ENCODE measurements around the gene VKORC1. TPM values are rescaled to one million over a fixed set of nuclear protein-coding genes. Genes with fewer than 3 reads are reported as not detected.
"Not testable (repeated sequence)": the region's sequence is repeated elsewhere in the genome, so short reads cannot be mapped to it uniquely, and the experiment has no call there.

The VKORC1 gene
- 89.1 and 128 TPM in 2 replicates for total RNA-seq

DNA sequence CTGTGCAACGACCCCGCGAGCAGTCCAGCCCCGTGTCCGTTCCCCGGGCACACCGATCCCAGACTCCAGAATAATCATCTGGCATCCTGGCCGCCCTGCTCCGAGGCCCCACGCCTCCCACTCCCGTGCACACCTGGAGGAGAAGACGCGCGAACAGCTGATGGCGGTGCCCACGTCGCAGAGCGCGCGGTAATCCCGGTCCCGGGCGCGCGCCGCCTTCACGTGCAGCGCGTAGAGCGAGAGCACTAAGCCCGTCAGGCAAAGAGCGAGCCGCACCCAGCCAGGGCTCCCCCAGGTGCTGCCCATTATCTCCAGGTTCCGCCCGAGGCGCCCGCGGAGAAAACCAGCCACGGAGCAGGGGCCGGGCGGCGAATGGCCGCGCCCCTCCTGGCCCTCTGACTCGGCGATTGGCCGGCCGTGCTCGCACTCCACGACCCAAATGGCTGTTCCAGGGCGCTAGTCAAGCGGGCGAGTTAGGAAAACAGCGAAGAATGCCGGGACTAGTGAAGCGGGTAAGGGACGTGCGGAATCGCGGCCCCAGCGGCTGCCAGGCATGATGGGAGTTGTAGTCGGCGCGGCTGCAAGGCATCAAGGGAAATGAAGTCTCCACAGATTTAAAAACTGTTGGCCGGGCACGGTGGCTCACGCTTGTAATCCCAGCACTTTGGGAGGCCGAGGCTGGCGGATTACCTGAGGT is at the start of gene VKORC1:
Gene VKORC1, minus strand, starts transcription at position 374 of the 697 bp plus-strand sequence. Its CDS starts 68 bp downstream, at position 306.
- DNase-seq (ENCODE audit: low read depth): peak; percentile 93

- no peak for DNase-seq (ENCODE audit: low read depth)
Observed at GRCh38 chr16:31143694-31144148, 49.1 kb upstream of the VKORC1 start.

GRCh38 chr16:31143011-31143693 is 48.6 kb upstream of the VKORC1 start:
- DNase-seq (ENCODE audit: low read depth): no peak

- peak; percentile 92 for DNase-seq (ENCODE audit: low read depth)
Observed at GRCh38 chr16:31142109-31143010, 47.8 kb upstream of the VKORC1 start.

DNA sequence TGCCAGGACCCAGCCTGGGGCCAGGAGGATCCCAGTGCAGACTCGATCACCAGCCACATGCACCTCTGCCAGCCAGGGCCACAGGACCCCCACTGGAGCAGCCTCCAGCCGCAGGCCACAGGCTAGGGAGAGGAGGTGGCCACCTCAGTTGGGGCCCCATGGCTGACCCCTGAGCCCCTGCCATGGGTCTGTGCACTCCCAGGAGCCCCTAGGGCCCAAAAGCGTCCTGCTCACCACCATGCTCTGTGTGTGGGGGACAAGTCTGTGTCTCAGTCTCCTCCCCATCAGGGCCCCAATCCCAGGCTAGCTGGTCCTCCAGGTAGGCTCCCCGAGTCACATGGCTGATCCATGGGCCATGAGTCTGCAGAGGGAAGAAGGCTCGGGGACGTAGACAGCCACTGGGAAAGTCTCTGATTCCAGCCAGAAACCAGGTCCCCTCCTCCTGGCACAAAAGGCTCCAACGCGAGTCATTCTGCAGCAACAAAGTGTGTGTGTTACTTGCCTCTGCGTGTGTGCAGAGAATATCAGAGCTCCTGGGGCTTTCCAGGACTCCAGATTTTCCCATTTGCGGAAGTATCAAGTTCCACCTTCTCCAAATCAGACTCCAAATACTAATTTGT is 47.0 kb upstream of the VKORC1 start:
- DNase-seq (ENCODE audit: low read depth): peak; percentile 74

DNA sequence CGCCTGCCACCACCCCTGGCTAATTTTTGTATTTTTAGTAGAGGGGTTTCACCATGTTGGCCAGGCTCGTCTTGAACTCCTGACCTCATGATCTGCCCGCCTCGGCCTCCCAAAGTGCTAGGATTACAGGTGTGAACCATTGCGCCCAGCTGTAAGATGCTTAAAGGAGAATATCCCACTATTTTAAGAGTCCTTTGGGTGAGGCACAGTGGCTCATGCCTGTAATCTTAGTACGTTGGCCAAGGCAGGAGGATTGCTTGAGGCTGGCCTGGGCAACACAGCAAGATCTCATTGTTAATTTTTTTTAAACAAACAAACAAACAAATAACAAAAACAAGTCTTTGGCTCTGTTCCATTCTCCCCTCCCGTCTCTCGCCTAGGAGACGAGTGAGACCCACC is 46.5 kb upstream of the VKORC1 start:
- DNase-seq (ENCODE audit: low read depth): not testable (repeated sequence)

DNA sequence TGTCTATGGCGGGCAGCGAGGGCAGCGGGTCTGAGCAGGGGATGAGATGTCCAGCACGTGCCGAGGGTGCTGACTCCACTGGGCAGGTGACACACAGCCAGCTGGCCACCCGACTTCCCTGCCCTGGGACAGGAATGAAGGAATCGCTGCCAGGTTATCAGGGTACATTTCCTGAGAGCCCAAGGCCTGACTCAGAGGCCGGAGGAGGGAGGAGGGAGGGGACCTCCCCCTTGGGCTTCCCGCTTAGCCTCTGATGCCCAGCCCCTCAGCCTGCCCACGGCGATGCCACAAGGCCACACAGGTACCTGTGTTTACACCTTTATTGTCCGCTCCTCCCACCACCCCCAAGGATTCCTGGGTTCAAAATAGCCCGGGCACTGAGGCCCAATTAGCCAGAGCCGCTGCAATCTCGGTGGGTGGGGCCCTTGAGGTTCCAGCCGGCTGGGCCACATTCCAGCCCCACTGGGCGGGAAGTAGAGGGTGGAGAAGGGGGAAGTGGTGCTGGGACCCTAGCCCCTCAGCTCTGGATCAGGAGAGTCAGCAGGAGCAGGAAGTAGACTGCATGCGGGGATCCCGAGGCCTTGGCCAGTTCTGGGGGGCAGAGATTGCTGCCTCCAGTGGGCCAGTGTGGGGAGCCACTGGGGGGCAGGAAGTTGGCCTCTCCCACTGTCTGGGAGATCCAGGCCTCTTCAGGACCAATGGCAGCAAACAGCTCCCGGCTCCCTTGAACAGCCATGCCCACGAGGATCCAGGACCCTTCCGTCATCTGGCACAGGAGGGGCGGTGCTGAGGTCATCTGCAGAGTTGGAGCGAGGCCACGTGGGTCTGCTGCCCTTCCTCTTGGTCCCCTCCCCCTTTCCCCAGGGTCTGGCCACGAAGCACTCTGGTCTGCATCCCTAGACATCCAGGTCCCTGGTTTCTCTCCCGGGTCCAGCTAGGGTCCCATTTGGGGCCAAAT is 44.3 kb upstream of the VKORC1 start:
- peak; percentile 78 for DNase-seq (ENCODE audit: low read depth)

DNA sequence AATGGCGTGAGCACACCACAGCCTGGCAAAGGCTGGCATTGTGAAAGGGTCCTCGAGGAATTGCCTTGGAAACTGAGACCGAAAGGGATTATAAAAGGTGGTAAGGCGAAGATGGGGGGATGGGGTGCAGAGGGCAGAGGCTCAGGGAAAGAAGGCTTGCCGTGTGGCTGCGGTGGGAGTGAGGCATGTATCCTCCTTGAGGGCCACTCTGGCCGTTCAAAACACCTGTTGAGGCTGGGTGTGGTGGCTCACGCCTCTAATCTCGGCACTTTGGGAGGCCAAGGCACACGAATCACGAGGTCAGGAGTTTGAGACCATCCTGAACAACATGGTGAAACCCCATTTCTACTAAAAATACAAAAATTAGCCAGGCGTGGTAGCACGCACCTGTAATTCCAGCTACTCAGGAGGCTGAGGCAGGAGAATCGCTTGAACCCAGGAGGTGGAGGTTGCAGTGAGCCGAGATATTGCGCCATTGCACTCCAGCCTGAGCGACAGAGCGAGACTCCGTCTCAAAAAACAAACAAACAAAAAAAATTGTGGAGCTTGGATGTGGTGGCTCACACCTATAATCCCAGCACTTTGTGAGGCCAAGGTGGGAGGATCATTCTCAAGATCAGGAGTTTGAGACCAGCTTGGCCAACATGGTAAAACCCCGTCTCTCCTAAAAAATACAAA is 42.4 kb upstream of the VKORC1 start:
- DNase-seq (ENCODE audit: low read depth): not testable (repeated sequence)

- no peak for DNase-seq (ENCODE audit: low read depth)
Observed at GRCh38 chr16:31136287-31136662, 41.7 kb upstream of the VKORC1 start.

GRCh38 chr16:31135535-31136286 is 41.1 kb upstream of the VKORC1 start, which contains the start of gene PRSS8:
Gene PRSS8 (minus strand): TSS chr16:31135727. CDS start chr16:31135498, 229 bp downstream.
- no peak for DNase-seq (ENCODE audit: low read depth)

- DNase-seq (ENCODE audit: low read depth): peak; percentile 38
Observed at GRCh38 chr16:31134625-31135534, 40.3 kb upstream of the VKORC1 start.

DNA sequence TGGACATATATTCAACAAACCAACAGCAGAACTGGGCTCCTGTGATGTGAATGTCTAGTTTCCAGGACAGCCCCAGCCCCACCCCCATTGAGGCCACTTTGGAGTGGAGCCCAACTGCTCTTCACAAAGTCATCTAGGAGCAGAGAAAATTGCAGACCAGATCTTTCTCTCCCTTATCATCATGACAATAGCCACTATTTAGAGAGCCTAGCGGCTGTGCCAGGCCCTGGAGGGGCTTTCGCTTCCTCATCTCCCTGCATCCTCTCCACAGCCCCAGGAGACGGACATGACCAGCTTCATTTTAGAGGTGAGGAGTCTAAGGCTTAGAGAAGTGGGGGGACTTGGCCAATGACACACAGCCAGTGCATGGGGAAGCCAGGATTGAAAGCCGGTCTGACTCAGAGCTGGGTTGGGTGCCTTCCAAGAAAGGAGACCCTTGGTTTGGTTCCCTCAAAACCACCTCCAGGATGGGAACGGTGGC is 39.5 kb upstream of the VKORC1 start:
- peak; percentile 34 for DNase-seq (ENCODE audit: low read depth)

DNA sequence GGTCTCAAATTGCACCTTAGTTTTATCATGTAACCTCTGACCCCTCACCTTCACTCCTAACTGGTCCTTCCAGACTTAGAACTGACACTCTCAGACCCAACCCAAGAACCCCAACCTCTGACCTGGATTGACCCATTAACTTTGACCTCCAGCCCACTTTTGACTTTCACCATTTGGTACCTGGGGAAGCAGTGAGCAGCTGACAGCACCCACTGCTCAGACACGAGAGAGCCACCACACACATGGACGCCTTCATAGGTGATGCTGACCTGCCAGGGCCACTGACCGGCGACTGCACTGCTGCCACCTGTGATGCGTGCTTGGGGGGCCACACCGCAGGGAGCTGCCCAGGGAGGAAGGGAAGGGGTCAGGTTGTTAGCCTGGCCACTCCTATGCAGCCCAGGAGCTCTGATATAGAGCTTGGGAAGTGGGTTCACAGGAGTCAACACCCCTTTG is 38.5 kb upstream of the VKORC1 start:
- DNase-seq (ENCODE audit: low read depth): no peak

- DNase-seq (ENCODE audit: low read depth): no peak
Observed at GRCh38 chr16:31132303-31132979, 37.8 kb upstream of the VKORC1 start.

- DNase-seq (ENCODE audit: low read depth): no peak
Observed at GRCh38 chr16:31131841-31132271, 37.3 kb upstream of the VKORC1 start.

- no peak for DNase-seq (ENCODE audit: low read depth)
Observed at GRCh38 chr16:31131416-31131815, 36.8 kb upstream of the VKORC1 start.

DNA sequence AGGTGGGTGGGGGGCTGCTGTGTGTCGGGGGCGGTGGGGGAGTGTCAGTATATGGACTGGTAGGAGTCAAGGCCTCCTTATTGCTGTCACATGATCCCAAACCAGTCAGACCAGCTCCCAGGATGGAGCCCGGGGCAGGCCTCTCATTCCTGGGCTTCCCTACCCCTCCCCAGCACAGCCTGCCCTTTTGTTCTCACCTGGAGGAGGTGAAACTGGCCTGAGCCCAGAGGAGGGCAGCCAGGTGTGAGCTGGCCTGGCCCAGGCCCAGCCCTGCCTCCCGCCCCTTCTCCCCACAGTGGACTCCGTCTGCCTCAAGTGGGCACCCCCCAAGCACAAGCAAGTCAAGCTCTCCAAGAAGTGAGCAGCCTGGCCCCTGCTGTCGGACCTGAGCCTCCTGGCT is 36.3 kb upstream of the VKORC1 start:
- no peak for DNase-seq (ENCODE audit: low read depth)
